ENCODE measurements around the gene OR5K4.

GRCh38 chr3:98341758-98342157, 11.9 kb upstream of the OR5K4 start:
- TF ChIP-seq CTCF (IDR thresholded peaks at IDR 0.05) (no peak), POLR2A (IDR thresholded peaks at IDR 0.05) (no peak)

All from stomach (tissue), 4 donors.